Measurements from ENCODE around the gene NTN4.
"Not testable (repeated sequence)": the region's sequence is repeated elsewhere in the genome, so short reads cannot be mapped to it uniquely, and the experiment has no call there.

NTN4 gene

DNA sequence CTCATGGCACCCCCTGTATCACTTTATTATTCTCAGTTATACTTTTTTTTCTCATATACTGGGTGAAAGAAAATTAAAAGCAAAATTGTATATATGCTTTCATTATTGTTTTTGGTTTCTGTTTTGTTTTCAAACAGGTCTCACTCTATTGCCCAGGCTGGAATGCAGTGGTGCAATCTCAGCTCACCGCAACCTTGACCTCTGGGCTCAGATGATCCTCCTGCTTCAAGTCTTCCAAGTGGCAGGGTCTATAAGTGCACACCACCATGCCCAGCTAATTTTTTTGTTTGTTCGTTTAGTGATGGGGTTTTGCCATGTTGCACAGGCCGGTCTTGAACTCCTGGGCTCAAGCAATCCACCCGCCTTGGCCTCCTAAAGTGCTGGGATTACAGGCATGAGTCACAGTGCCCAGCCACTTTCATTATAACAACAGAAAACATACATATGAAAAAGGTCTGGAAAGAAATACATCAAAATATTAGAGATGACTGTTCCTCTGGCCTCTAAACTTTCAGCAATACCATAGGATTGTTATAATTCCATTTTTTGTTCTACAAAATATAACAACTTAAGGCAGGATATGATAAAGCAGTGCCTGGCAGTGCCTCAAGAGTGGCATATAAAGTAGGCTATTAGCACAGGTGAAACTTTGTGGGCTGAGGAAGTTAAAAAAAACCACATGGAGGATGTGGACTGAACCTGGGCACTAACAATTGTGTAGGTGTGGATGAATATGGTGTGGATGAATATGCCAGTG, 5.8 kb upstream of the NTN4 start:
- no peak for DNase-seq (ENCODE audit: low read depth)

GRCh38 chr12:95790917-95791849, 619 bp upstream of the NTN4 start:
- no peak for DNase-seq (ENCODE audit: low read depth)

GRCh38 chr12:95789126-95790032, 1.2 kb downstream of the NTN4 start:
- no peak for DNase-seq (ENCODE audit: low read depth)

DNA sequence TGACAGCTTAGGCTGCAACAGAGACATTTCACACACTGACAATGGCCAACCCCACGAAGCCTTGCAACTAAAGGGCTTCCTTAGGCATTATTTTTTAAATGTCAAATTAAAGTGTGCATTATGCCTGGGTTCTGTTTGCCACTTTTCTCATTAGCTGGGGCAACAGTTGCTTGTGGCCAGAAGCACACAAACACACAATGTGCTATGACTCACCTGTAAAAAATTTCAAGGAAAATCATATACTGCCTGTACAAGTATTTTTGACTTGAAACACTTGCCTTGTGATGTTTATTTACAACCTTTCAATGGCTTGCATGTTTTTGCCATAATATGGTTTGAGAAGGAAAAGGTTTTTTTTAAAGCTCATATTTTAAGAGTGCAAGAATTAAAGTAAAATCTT, 1.9 kb downstream of the NTN4 start:
- no peak for DNase-seq (ENCODE audit: low read depth)

GRCh38 chr12:95787274-95787818, 3.2 kb downstream of the NTN4 start:
- no peak for DNase-seq (ENCODE audit: low read depth)

GRCh38 chr12:95784915-95785314, 5.6 kb downstream of the NTN4 start:
- no peak for DNase-seq (ENCODE audit: low read depth)

GRCh38 chr12:95784286-95784685, 6.3 kb downstream of the NTN4 start:
- no peak for DNase-seq (ENCODE audit: low read depth)

DNA sequence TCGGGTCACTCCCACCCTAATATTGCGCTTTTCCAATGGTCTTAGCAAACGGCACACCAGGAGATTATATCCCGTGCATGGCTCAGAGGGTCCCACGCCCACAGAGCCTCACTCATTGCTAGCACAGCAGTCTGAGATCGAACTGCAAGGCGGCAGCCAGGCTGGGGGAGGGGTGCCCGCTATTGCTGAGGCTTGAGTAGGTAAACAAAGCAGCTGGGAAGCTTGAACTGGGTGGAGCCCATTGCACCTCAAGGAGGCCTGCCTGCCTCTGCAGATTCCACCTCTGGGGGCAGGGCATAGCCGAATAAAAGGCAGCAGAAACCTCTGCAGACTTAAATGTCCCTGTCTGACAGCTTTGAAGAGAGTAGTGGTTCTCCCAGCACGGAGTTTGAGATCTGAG, 15.1 kb downstream of the NTN4 start:
- DNase-seq (ENCODE audit: low read depth) = not testable (repeated sequence)

DNA sequence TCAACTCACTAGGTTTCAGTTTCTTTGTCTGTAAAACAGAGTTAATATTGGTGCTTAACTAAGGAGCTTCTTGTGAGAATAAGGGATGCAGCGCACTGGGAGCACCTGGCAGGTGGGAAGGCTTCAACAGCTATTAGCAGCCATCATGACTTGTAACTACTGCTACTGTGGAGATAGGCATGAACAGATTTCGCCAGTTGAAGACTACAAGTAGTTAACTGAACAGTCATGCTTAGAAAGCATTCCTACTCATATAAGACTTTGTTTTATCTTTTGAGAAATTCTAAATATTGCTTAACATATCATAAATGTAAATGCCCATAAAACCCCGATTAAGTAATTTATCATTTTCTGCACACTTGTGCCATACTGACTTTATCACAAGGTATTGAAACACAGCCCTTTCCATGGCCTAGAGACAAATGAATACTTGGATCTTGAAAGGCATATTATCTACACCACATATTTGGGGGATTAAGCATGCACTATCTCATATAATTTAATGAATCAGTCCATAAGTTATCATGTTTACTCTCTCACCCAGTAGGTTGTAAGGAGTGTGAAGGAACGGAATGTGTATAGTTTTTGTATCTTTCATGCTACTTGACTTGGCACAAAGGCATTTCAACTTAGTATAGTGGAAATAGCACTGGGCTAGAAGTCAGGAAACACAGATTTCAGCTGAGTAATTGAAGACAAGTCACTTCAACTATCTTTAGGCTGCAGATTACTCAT, 16.1 kb downstream of the NTN4 start:
- no peak for DNase-seq (ENCODE audit: low read depth)

GRCh38 chr12:95773320-95773719, 17.2 kb downstream of the NTN4 start:
- DNase-seq (ENCODE audit: low read depth) = no peak

DNA sequence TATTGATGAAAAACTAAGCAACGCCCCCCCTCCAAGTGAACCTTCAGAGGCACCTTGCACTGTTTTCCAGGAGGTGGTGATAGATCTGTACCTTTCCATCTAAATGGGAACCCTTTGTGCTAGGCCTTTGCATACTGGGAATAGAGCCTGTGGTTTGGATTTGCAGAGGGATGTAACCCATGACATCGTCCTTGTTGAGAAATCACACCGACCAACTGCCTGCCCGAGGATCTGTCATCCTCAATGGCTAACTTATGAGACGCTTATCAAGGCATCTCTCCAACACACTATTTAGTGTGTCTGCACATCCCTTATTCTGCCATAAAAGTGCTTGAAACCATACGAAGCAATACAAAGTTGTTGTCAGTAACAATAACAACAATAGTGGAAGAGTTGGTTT, 22.9 kb downstream of the NTN4 start:
- DNase-seq (ENCODE audit: low read depth) = no peak

DNA sequence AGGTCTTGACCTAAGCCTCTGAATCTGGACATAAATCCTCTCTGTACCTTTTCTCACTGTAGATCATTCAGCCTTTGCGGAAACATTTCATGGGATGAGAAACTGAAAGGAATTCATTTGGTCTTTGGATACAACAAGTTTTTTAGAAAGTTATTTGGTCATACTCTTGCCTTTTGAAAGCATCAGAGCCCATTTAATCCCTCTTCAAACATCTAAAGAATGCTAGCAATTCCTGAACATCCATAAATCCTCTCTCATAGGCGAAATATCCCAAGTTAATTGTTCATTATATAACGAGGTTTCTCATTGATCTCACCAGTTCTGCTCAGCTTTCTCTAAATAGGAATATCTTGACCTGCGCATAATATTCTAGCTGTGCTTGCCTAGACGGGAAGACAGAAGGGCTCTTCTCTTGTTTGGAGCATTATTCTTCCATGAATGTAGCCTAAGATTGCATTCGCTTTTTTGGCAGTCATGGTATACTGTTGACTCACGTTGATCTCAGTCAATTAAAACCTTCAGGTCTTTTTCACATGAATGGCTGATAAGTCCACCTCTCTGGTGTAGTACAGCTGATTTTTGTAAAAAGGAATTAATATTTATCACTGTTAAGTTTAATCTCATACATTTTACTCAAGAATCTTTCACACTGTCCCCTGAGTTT, 24.1 kb downstream of the NTN4 start:
- DNase-seq (ENCODE audit: low read depth) = no peak

GRCh38 chr12:95764848-95765247, 25.7 kb downstream of the NTN4 start:
- DNase-seq (ENCODE audit: low read depth) = no peak

GRCh38 chr12:95763809-95764253, 26.7 kb downstream of the NTN4 start:
- DNase-seq (ENCODE audit: low read depth) = peak; percentile 86

DNA sequence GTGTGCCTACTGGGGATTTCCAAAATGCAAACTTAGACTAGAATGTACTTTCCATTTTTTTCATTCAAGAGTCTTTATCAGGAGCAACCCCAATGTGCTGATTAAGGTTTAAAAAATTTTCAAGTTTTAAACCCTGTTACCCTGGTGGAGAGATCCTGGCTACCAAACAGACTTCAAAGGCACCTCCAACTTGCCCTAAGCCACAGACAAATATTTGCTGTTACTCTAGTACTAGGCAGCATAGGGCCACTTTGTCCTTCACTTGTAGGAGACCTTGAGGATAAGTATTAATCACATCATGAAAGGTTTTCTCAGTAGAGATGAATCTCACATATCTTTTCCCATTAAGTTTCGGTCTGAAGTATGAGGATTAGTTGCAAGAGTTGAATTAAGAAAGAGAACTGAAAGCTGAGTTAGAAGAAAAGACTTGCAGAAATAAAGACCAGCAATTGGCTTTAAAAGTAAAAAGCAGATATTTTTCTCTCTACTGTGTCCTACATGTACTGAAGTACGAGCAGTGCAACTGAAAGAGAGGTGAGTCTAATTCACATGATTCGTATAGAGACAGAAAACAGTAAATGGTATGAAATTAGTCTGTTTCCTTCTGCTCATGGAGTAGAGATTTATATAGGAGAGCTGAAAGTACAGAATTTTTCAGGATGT, 28.3 kb downstream of the NTN4 start:
- DNase-seq (ENCODE audit: low read depth) = no peak

- no peak for DNase-seq (ENCODE audit: low read depth)
These were observed 30.2 kb downstream of the NTN4 start for GRCh38 chr12:95760371-95760770.

- no peak for DNase-seq (ENCODE audit: low read depth)
These were observed 30.8 kb downstream of the NTN4 start for GRCh38 chr12:95759718-95760117.

GRCh38 chr12:95759039-95759438, 31.5 kb downstream of the NTN4 start:
- no peak for DNase-seq (ENCODE audit: low read depth)

DNA sequence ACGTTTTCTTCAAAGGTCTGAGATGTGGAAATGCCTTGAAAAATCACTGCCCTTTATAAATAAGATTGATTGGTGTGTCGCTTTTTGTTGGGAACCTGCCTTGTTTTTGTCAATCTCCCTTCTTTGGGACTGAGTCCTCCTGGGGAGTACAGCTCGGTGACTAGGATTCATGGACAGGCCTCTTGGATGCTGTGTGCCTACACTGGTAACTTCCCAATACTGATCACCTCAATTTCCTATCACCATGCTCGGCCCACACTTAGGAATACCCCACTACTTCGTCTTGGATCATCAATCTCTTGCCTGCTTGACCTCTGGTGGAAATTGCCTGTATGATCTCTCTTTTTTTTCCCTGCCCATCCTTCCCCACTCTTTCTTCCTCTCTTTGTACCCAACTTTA, 34.2 kb downstream of the NTN4 start:
- DNase-seq (ENCODE audit: low read depth) = no peak

DNA sequence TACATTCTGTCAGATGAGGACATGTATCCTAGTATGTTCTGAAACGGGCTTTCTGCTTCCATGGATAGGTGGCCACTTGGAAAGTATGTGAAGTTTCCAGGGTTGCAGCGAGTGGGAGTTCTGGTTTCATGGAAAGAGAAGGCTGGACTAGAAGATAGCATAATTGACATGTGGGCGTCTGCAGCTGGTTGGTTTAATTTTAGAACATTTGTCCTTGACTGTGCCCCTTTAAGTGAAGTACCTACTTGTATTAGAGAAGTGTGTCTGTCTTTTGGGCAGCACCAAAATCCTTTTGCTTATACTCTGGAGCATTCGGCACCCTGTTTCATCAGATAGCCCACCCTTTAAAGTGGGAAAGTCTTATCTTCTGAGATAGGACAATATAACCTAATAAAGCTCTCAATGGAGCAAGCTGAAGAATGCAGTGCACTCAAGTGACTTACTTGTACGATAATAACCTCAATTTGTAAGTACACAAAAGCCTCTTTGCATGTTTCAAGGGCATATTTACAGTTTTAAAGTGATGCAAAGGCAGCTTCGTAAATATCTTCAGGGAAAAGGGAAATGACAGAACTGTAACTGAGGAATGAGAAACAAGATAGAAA, 35.2 kb downstream of the NTN4 start:
- DNase-seq (ENCODE audit: low read depth) = no peak
